ENCODE measurements around the gene PAQR7. TPM values are rescaled to one million over a fixed set of nuclear protein-coding genes. Genes with fewer than 3 reads are reported as not detected.
"Not testable (repeated sequence)": the region's sequence is repeated elsewhere in the genome, so short reads cannot be mapped to it uniquely, and the experiment has no call there.

PAQR7 gene
- total RNA-seq, 1 experiment from 2014 or later: 6.4 TPM

DNA sequence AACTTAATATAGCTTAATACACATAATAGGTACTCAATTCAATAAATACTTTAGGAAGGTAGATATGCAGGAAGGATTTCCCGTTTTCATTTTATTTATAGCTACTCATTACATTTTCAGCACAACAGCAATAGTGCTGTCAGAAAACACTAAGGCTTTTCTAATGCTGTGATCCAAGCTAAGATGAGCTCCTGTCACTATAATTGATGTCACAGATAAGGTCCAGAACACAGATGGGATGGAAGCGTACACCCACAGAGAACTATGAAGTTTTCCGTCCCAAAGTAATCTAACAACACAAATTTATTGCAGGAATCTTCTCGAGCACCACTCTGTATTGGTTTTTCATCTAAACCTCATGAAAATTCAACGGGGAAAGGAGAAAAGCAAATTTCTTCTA is 29.8 kb downstream of the PAQR7 start:
- DNase-seq: no peak
- H3K9me3 ChIP-seq (ENCODE audit: low read length): no peaks in the 10 kb centered on the region
- 0 out of 2 replicates have a peak, but pooled peaks cover 3% of the 10 kb centered on the region for H3K36me3 ChIP-seq (ENCODE audit: low read depth, low read length)
- peaks cover 15% of the 10 kb centered on the region; the same call in 1 of the 2 replicates for H4K20me1 ChIP-seq (ENCODE audit: low read length)
- ATAC-seq: no peak
- intact Hi-C loops (cut with micrococcal nuclease): no loop called here
- ChIA-PET POLR2A (ENCODE audit: unreplicated experiment) (interaction anchor here (0.6 kb wide), 1 partner anchor 26 kb away, joined by 4 read pairs; the partner anchor contains the start of gene MTFR1L), CTCF (no interaction called here)
- H3K9me2 ChIP-seq (replicated peaks; ENCODE audit: low read length): no peaks in the 10 kb centered on the region
- H3K27me3 ChIP-seq (ENCODE audit: low read length): no peaks in the 10 kb centered on the region
- H3K79me2 ChIP-seq (ENCODE audit: low read length): peaks cover 92% of the 10 kb centered on the region
- no peak overlapping the region for H3K9ac ChIP-seq (ENCODE audit: low read length)
- H3K4me2 ChIP-seq (ENCODE audit: low read length): no peak overlapping the region
- BruUV-seq (replicated peaks): no TSS peak
- H3K4me1 ChIP-seq (ENCODE audit: insufficient read depth, low read length): 0 out of 2 replicates have a peak, but pooled peaks cover 3% of the 10 kb centered on the region
- no peak overlapping the region for H3K4me3 ChIP-seq (ENCODE audit: low read length)
- no peak overlapping the region for H2AFZ ChIP-seq (ENCODE audit: low read length)
- TF ChIP-seq, protein P1, sequence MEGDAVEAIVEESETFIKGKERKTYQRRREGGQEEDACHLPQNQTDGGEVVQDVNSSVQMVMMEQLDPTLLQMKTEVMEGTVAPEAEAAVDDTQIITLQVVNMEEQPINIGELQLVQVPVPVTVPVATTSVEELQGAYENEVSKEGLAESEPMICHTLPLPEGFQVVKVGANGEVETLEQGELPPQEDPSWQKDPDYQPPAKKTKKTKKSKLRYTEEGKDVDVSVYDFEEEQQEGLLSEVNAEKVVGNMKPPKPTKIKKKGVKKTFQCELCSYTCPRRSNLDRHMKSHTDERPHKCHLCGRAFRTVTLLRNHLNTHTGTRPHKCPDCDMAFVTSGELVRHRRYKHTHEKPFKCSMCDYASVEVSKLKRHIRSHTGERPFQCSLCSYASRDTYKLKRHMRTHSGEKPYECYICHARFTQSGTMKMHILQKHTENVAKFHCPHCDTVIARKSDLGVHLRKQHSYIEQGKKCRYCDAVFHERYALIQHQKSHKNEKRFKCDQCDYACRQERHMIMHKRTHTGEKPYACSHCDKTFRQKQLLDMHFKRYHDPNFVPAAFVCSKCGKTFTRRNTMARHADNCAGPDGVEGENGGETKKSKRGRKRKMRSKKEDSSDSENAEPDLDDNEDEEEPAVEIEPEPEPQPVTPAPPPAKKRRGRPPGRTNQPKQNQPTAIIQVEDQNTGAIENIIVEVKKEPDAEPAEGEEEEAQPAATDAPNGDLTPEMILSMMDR (conservative IDR thresholded peaks at IDR 0.05; ENCODE audit: low read depth, low read length): no peak
- no peak for TF ChIP-seq EZH2phosphoT487 (IDR thresholded peaks at IDR 0.05; ENCODE audit: borderline replicate concordance, low read length)
- TF ChIP-seq EZH2 (IDR thresholded peaks at IDR 0.05; ENCODE audit: low read length, unreplicated experiment): no peak
- no peaks in the 10 kb centered on the region for H3F3A ChIP-seq (ENCODE audit: low read length, unreplicated experiment)
- H3K27ac ChIP-seq (ENCODE audit: low read length): no peak overlapping the region

DNA sequence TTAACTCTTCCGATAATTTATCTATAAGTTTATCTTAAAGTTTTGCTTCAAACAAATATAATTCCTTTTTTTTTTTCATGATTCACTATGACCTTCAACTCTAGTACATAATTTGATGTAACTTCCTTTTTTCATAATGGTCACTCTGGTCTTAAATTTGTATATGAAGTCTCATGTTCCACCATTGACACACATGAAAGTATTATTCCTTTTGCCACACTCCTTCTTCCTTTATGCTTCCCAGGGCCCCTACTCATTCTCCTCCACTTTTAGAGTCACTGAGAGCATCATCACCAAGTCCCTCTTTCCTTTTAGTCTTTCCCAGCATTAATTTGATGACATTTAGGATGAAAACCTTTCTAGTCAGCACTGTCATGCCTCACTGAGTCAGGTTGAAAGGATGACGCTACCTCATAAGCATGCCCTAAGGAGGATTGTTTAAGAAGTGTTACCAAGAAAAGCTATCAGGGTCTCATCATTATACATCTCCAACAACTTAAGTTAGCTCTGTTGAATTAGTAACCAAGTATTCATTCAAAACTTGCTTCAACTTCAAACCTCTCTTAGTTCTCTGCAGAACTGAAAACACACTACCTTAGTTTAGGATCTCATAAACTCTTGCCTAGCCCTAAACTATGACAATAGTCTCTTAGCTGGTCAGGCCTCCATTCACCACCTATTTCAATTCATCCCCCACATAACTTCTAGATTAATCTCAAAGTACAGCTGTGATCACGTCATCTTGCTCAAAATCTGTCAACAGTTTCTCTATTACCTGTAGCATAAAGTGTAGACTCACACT is 30.8 kb downstream of the PAQR7 start:
- H3K4me1 ChIP-seq (ENCODE audit: insufficient read depth, low read length): 0 out of 2 replicates have a peak, but pooled peaks cover 3% of the 10 kb centered on the region
- no peaks in the 10 kb centered on the region for H3F3A ChIP-seq (ENCODE audit: low read length, unreplicated experiment)
- ATAC-seq (no peak), DNase-seq (no peak)
- no peak overlapping the region for H3K4me3 ChIP-seq (ENCODE audit: low read length)
- TF ChIP-seq EZH2 (IDR thresholded peaks at IDR 0.05; ENCODE audit: low read length, unreplicated experiment) (no peak), EZH2phosphoT487 (IDR thresholded peaks at IDR 0.05; ENCODE audit: borderline replicate concordance, low read length) (no peak)
- TF ChIP-seq, protein P1 (conservative IDR thresholded peaks at IDR 0.05; ENCODE audit: low read depth, low read length): no peak
- H3K27ac ChIP-seq (ENCODE audit: low read length): no peak overlapping the region
- H3K9me2 ChIP-seq (replicated peaks; ENCODE audit: low read length): no peaks in the 10 kb centered on the region
- no peaks in the 10 kb centered on the region for H3K27me3 ChIP-seq (ENCODE audit: low read length)
- H3K4me2 ChIP-seq (ENCODE audit: low read length): no peak overlapping the region
- ChIA-PET POLR2A (ENCODE audit: unreplicated experiment) (interaction anchor here (0.6 kb wide), 1 partner anchor 49 kb away, joined by 3 read pairs; no protein-coding TSS in a partner anchor), CTCF (no interaction called here)
- intact Hi-C loops (cut with micrococcal nuclease): no loop called here
- peaks cover 92% of the 10 kb centered on the region for H3K79me2 ChIP-seq (ENCODE audit: low read length)
- H3K9me3 ChIP-seq (ENCODE audit: low read length): no peaks in the 10 kb centered on the region
- H3K36me3 ChIP-seq (ENCODE audit: low read depth, low read length): no peaks in the 10 kb centered on the region
- no TSS peak for BruUV-seq (replicated peaks)
- no peak overlapping the region for H3K9ac ChIP-seq (ENCODE audit: low read length)
- H4K20me1 ChIP-seq (ENCODE audit: low read length): peaks cover 15% of the 10 kb centered on the region; the same call in 1 of the 2 replicates
- no peak overlapping the region for H2AFZ ChIP-seq (ENCODE audit: low read length)

DNA sequence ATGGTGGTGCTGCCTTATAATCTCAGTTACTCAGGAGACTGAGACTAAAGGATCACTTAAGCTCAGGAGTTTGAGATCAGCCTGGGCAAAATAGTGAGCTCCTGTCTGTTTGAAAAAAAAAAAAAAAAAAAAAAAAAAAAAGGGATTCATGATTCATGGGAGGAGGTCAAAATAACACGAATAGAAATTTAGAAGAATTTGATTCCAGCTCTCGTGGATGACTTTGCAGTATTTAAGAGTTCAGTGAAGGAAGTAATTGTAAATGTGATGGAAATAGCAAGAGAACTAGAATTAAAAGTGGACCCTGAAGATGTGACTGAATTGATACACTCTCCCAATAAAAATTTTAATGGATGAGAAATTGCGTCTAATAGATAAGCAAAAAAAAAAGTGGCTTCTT is 32.0 kb downstream of the PAQR7 start:
- no peak overlapping the region for H2AFZ ChIP-seq (ENCODE audit: low read length)
- CTCF ChIA-PET: interaction anchor here (0.6 kb wide), 1 partner anchor 231 kb away, joined by 7 read pairs; no protein-coding TSS in a partner anchor
- DNase-seq: no peak

DNA sequence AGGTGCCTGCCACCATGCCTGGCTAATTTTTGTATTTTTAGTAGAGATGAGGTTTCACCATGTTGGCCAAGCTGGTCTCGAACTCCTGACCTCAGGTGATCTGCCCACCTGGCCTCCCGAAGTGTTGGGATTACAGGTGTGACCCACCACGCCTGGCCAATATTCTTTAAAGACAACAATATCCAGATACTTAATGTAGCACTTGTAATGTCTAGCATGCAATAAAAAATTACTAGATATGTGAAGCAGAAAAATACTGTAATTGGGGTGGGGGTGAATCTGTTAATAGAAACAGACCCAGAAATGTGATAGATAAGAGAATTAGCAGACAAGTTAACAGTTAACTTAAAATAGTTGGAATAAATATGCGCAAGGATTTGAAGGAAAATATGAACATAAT is 35.7 kb downstream of the PAQR7 start:
- Histone ChIP-seq H3K36me3 (ENCODE audit: low read depth, low read length) (peaks cover 28% of the 10 kb centered on the region), H3K79me2 (ENCODE audit: low read length) (peaks cover 79% of the 10 kb centered on the region)
- H3K9ac ChIP-seq (ENCODE audit: low read length); H3K4me3 ChIP-seq (ENCODE audit: low read length); DNase-seq; H3K27me3 ChIP-seq (ENCODE audit: low read length); BruUV-seq (replicated peaks); H2AFZ ChIP-seq (ENCODE audit: low read length); ATAC-seq; H3K4me1 ChIP-seq (ENCODE audit: insufficient read depth, low read length); H3K4me2 ChIP-seq (ENCODE audit: low read length); H3K27ac ChIP-seq (ENCODE audit: low read length); intact Hi-C loops (cut with micrococcal nuclease); H3K9me2 ChIP-seq (replicated peaks; ENCODE audit: low read length); H4K20me1 ChIP-seq (ENCODE audit: low read length); CTCF ChIA-PET; H3K9me3 ChIP-seq (ENCODE audit: low read length); H3F3A ChIP-seq (ENCODE audit: low read length, unreplicated experiment): not testable (repeated sequence)
- POLR2A ChIA-PET (ENCODE audit: unreplicated experiment): interaction anchor here (0.6 to 0.7 kb wide), 2 partner anchors 158 to 259 kb away, joined by 4 to 9 read pairs; partner anchors contain the start of gene PAFAH2

More for the DNA sequence above, 32.0 kb downstream of the PAQR7 start:
- Histone ChIP-seq H4K20me1 (ENCODE audit: low read length) (peaks cover 7% of the 10 kb centered on the region; the same call in 1 of the 2 replicates), H3K9me3 (ENCODE audit: low read length) (no peaks in the 10 kb centered on the region), H3K4me3 (ENCODE audit: low read length) (no peak overlapping the region), H3F3A (ENCODE audit: low read length, unreplicated experiment) (no peaks in the 10 kb centered on the region), H3K9me2 (replicated peaks; ENCODE audit: low read length) (no peaks in the 10 kb centered on the region), H3K36me3 (ENCODE audit: low read depth, low read length) (no peaks in the 10 kb centered on the region), H3K27ac (ENCODE audit: low read length) (no peak overlapping the region), H3K27me3 (ENCODE audit: low read length) (no peaks in the 10 kb centered on the region), H3K4me1 (ENCODE audit: insufficient read depth, low read length) (no peaks in the 10 kb centered on the region), H3K4me2 (ENCODE audit: low read length) (no peak overlapping the region), H3K9ac (ENCODE audit: low read length) (no peak overlapping the region), H3K79me2 (ENCODE audit: low read length) (peaks cover 91% of the 10 kb centered on the region)
- no peak for ATAC-seq
- intact Hi-C loops (cut with micrococcal nuclease): no loop called here
- POLR2A ChIA-PET (ENCODE audit: unreplicated experiment): no interaction called here
- no peak for TF ChIP-seq EZH2phosphoT487 (IDR thresholded peaks at IDR 0.05; ENCODE audit: borderline replicate concordance, low read length)
- TF ChIP-seq, protein P1 (conservative IDR thresholded peaks at IDR 0.05; ENCODE audit: low read depth, low read length): no peak
- no peak for TF ChIP-seq EZH2 (IDR thresholded peaks at IDR 0.05; ENCODE audit: low read length, unreplicated experiment)
- BruUV-seq (replicated peaks): no TSS peak

All from PC-3 (cell line).